IPS-20b (cell line): Measurements from ENCODE around the gene TMEM8B.

Experiments
- H3K27ac ChIP-seq: one replicate; pipeline ENCODE4 v1.5.1; 2013; ENCODE audit warnings: low read length
- H3K27me3 ChIP-seq: 2 replicates; pipeline ENCODE4 v1.6.1; 2013; ENCODE audit warnings: mild to moderate bottlenecking, low read length, inconsistent platforms; ENCODE audit not compliant: insufficient read depth
- H3K36me3 ChIP-seq: 2 replicates; pipeline ENCODE4 v1.6.1; 2013; ENCODE audit warnings: low read depth, mild to moderate bottlenecking, inconsistent platforms, low read length, moderate library complexity; ENCODE audit not compliant: insufficient read depth
- H3K4me1 ChIP-seq: 2 replicates; pipeline ENCODE4 v1.6.1; 2013; ENCODE audit warnings: mild to moderate bottlenecking, control low read depth, inconsistent platforms, low read length, moderate library complexity; ENCODE audit not compliant: insufficient read depth
- H3K4me3 ChIP-seq: 2 replicates; pipeline ENCODE4 v1.5.1; 2013; ENCODE audit warnings: mild to moderate bottlenecking, low read length, inconsistent platforms
- H3K9ac ChIP-seq: 2 replicates; pipeline ENCODE4 v1.6.1; 2013; ENCODE audit warnings: low read depth, mild to moderate bottlenecking, inconsistent platforms, low read length, moderate library complexity
- H3K9me3 ChIP-seq: 2 replicates; pipeline ENCODE4 v1.6.1; 2013; ENCODE audit warnings: mild to moderate bottlenecking, low read depth, low read length, inconsistent platforms; ENCODE audit not compliant: insufficient read depth

The TMEM8B gene

GRCh38 chr9:35795695-35796094, 33.3 kb upstream of the TMEM8B start:
- H3K9ac ChIP-seq: no peak overlapping the region
- H3K36me3 ChIP-seq: no peaks in the 10 kb centered on the region
- peaks cover 5% of the 10 kb centered on the region; the same call in 1 of the 2 replicates for H3K27me3 ChIP-seq
- H3K4me3 ChIP-seq: no peak overlapping the region
- H3K4me1 ChIP-seq: peaks cover 2% of the 10 kb centered on the region; the same call in 1 of the 2 replicates
- no peaks in the 10 kb centered on the region for H3K9me3 ChIP-seq
- no peak overlapping the region for H3K27ac ChIP-seq

GRCh38 chr9:35797311-35798109, 31.5 kb upstream of the TMEM8B start:
- H3K9ac ChIP-seq: no peak overlapping the region

DNA sequence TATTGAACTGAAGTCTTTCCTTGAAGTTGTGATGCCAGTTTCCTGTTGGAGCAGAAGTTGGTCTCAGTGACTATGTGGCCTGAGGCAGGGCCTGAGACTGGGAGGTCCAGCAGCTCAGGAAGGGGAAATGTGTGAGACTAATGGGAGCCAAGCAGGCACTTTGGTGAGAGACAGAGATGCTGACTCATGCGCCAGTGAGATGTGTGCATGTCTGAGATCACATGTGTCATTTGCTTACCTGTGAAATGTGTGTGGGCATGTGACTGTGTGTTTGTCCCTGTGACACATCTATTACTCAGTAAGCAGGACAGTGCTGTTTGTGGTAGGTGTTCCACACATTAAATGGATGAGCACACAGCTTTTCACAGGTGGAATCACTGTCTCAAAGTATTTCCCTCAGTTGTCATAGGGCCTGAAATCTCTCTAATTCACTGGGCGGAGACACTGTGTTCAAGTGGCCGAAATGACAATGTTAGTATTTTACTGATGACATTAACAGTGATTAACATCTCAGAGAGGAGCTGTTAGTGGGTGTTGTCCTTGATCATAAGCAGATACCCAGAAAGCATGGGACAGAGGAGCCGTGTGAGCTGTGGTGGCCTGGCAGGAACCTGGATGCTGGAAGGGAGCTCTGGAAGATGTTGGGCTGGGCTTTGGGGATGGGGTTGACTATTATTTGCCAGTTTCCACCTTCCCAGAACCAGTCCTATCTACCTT, 30.2 kb upstream of the TMEM8B start:
- Histone ChIP-seq H3K27me3 (no peaks in the 10 kb centered on the region), H3K4me1 (no peaks in the 10 kb centered on the region), H3K36me3 (0 out of 2 replicates have a peak, but pooled peaks cover 7% of the 10 kb centered on the region), H3K9ac (no peak overlapping the region), H3K27ac (no peak overlapping the region), H3K4me3 (no peak overlapping the region), H3K9me3 (no peaks in the 10 kb centered on the region)

More at GRCh38 chr9:35797311-35798109, 31.5 kb upstream of the TMEM8B start:
- Histone ChIP-seq H3K36me3 (0 out of 2 replicates have a peak, but pooled peaks cover 7% of the 10 kb centered on the region), H3K27me3 (no peaks in the 10 kb centered on the region), H3K27ac (no peak overlapping the region), H3K4me3 (no peak overlapping the region), H3K9me3 (no peaks in the 10 kb centered on the region), H3K4me1 (no peaks in the 10 kb centered on the region)

DNA sequence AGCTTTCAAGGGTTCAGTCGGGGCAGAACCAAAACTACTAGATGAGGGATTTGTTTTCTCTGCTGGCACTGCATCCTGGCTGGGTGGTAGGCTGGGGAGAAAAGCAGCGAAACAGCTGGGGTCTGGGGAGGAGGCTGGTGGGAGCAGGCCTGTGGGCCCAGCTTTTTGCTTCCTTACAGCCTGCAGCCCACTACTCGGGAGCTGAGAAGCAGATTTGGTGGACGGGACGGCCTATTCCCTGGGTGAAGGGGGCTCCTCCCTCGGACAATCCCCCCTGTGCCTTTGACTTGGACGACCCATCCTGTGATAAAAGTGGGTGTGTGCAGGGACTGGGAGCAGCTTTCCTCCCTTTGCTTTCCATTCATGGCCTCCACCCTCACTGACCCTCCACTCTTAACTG, 28.5 kb upstream of the TMEM8B start:
- Histone ChIP-seq H3K9ac (no peak overlapping the region), H3K27ac (no peak overlapping the region), H3K27me3 (no peaks in the 10 kb centered on the region), H3K4me1 (no peaks in the 10 kb centered on the region), H3K36me3 (peaks cover 11% of the 10 kb centered on the region; the same call in 1 of the 2 replicates), H3K4me3 (no peak overlapping the region), H3K9me3 (no peaks in the 10 kb centered on the region)

DNA sequence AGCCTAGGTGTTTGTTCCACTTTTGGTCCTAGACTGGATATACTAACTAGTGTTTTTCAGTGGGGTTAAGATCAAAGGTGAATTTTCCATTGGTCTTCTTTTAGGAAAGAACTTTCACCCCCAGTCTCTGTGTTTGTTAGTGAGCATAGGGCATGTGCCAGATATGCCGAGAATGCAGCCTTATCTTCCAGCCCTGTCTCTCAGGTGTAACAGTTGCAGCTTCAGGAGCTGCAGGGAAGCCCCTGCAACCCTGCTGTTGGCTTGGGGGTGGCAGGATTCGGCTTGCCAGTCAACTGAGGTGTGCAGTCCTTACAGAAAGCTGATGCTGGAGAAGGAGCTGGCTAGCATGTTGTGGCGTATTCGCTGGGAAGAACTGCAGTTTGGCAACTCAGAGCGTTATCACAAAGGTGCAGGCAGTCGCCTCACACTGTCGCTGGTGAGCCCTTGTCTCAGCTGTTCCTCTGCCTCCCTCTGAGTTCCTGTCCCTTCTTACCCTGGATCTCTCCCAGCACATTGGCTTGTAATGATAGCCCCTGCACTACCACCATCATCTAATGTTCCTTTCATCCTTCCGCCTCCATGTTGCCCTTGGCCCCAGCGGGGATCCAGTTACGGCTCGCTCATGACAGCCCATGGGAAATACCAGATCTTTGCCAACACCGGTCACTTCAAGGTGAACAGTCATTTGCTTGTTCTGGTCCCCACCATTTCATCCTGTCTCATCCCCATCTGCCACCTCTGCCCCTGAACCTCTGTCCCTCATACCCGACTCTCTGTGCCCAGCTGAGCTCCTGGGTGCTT, 27.5 kb upstream of the TMEM8B start:
- Histone ChIP-seq H3K9me3 (no peaks in the 10 kb centered on the region), H3K9ac (no peak overlapping the region), H3K4me3 (no peak overlapping the region), H3K27me3 (no peaks in the 10 kb centered on the region), H3K4me1 (no peaks in the 10 kb centered on the region), H3K36me3 (peaks cover 21% of the 10 kb centered on the region; the same call in 1 of the 2 replicates), H3K27ac (no peak overlapping the region)

- H3K27me3 ChIP-seq: no peaks in the 10 kb centered on the region
- H3K36me3 ChIP-seq: peaks cover 30% of the 10 kb centered on the region; the same call in 1 of the 2 replicates
- no peak overlapping the region for H3K4me3 ChIP-seq
- H3K9me3 ChIP-seq: no peaks in the 10 kb centered on the region
- no peak overlapping the region for H3K27ac ChIP-seq
- H3K9ac ChIP-seq: no peak overlapping the region
- no peaks in the 10 kb centered on the region for H3K4me1 ChIP-seq
Observed at GRCh38 chr9:35806101-35806500, 22.9 kb upstream of the TMEM8B start.

DNA sequence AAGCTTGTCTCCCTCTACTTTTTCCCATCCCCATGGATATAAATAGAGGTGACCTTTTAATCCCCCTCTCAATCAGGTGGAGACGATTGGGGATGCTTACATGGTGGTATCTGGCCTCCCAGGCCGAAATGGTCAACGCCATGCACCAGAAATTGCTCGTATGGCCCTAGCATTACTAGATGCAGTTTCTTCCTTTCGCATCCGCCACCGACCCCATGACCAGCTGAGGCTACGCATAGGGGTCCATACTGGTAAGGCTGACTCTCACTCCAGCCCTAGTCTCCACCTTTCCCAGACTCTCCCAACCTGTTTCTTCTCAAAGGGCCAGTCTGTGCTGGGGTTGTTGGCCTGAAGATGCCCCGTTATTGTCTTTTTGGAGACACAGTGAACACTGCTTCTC, 20.6 kb upstream of the TMEM8B start:
- Histone ChIP-seq H3K9me3 (no peaks in the 10 kb centered on the region), H3K36me3 (peaks cover 24% of the 10 kb centered on the region; the same call in 1 of the 2 replicates)

GRCh38 chr9:35810122-35810521, 18.9 kb upstream of the TMEM8B start:
- H3K4me3 ChIP-seq: no peak overlapping the region
- H3K9ac ChIP-seq: no peak overlapping the region
- H3K27ac ChIP-seq: no peak overlapping the region
- peaks cover 11% of the 10 kb centered on the region; the same call in 1 of the 2 replicates for H3K4me1 ChIP-seq
- no peaks in the 10 kb centered on the region for H3K9me3 ChIP-seq
- H3K27me3 ChIP-seq: no peaks in the 10 kb centered on the region
- H3K36me3 ChIP-seq: peaks cover 24% of the 10 kb centered on the region; the same call in 1 of the 2 replicates

More for the DNA sequence above, 20.6 kb upstream of the TMEM8B start:
- Histone ChIP-seq H3K27me3 (no peaks in the 10 kb centered on the region), H3K4me3 (no peak overlapping the region), H3K27ac (no peak overlapping the region), H3K4me1 (peaks cover 3% of the 10 kb centered on the region; the same call in 1 of the 2 replicates), H3K9ac (no peak overlapping the region)

DNA sequence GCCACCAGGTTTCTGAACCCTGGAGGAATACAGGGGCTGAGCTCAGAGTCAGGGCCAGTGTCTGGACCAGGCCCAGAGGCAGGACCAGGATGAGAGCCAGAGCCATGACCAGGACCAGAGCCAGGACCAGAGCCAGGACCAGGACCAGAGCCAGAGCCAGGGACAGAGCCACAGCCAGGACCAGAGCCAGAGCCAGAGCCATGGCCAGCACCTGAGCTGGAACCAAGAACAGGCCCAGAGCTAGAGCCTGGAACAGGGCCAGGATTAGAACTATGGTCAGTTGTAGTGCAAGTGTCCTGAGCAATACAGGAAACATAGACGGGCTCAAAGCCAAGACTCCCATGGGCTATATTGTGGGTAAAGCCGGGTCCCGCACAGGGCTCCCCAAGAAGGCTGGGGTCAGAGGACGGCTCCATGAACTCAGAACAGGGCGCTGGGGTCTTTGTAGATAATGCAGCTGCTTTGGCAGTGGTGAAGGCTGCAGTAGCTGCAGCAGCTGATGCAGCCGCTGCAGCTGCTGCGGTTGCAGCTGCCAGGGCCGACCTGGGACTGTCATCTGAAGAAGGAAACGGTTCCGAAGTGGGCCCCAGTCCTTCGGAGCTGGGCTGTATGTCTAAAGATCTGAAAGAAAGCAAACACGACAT, 17.5 kb upstream of the TMEM8B start:
- peaks cover 11% of the 10 kb centered on the region; the same call in 1 of the 2 replicates for H3K4me1 ChIP-seq
- no peaks in the 10 kb centered on the region for H3K9me3 ChIP-seq
- no peak overlapping the region for H3K27ac ChIP-seq
- no peaks in the 10 kb centered on the region for H3K27me3 ChIP-seq
- peak overlapping the region; percentile 78 for H3K4me3 ChIP-seq
- no peak overlapping the region; the same call in 1 of the 2 replicates for H3K9ac ChIP-seq
- peaks cover 11% of the 10 kb centered on the region; the same call in 1 of the 2 replicates for H3K36me3 ChIP-seq

DNA sequence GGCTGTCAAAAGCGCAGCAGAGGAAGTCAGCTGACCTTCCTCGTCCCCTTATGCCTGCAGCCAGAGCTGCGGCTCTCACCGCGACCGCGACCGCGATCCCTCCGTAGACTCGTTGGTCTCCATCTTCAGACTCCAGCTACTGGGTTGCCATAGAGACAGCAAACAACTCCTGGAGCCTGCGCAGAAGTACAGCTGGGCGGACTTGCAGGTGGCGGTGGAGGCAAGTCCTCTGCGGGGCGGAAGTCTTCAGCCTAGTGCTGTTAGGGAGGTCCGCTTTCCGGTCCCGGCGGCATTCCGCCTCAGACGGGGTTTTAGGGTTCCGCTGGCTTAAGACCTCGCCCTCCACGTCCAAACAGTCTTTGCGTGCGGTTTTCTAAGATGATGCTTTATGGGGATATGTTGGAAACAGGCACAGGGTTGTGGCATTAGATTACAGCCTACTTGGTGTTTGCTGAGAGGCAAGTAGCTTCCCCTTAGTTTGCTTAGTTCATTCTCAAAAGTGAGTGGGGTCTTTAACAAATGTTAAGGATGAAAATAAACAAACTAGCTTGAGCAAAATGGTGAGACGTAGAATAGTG, 16.9 kb upstream of the TMEM8B start, which contains the start of gene SPAG8:
Gene SPAG8 (minus strand): TSS at position 238 of the 578 bp plus-strand sequence. CDS start 115 bp downstream, at position 123.
- peak within 1 kb of the TSS; percentile 44; the same call in 1 of the 2 replicates for H3K9ac ChIP-seq
- H3K4me1 ChIP-seq: peaks cover 11% of the 10 kb centered on the region; the same call in 1 of the 2 replicates
- H3K36me3 ChIP-seq: peaks cover 8% of the 10 kb centered on the region; the same call in 1 of the 2 replicates
- H3K27ac ChIP-seq: no peak within 1 kb of the TSS
- no peaks in the 10 kb centered on the region for H3K9me3 ChIP-seq
- no peaks in the 10 kb centered on the region for H3K27me3 ChIP-seq
- H3K4me3 ChIP-seq: peak within 1 kb of the TSS; percentile 78
